Measurements from ENCODE around the gene FBXL22.

FBXL22 gene

DNA sequence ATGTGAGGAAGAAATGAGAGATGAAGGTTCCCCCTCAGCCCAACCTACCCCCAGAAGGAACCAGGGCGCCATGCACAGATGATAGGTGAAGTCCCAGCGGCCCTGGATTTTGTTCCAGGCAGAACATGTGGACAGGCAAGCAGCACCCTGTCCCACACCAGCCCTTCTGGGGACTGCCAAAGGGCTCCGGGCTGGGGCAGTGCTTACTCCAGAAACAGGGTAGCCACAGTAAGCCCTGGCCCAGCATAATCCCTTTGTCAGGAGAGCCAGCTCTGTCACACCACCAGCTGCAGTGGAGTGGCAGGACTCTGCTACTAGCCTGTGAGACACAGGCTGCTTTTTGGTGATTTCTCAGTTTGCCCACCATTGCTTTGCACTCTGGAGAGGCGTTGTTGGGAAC, 6.3 kb downstream of the FBXL22 start:
- peaks cover 44% of the 10 kb centered on the region for H3K4me1 ChIP-seq (ENCODE audit: low read length)
- no peaks in the 10 kb centered on the region for H3K27me3 ChIP-seq (ENCODE audit: low read depth, low read length)
- no peak for TF ChIP-seq EZH2phosphoT487 (IDR thresholded peaks at IDR 0.05; ENCODE audit: low read depth)
- H4K20me1 ChIP-seq (ENCODE audit: insufficient read depth, low read length) = no peaks in the 10 kb centered on the region
- H3K36me3 ChIP-seq (replicated peaks; ENCODE audit: low read depth, low read length) = peaks cover 9% of the 10 kb centered on the region
- peak overlapping the region; percentile 12; the same call in 1 of the 2 replicates for H3K4me2 ChIP-seq (ENCODE audit: low read length)
- H2AFZ ChIP-seq (ENCODE audit: low read depth, low read length) = no peak overlapping the region
- H3K9ac ChIP-seq (ENCODE audit: low read length) = no peak overlapping the region
- no peak overlapping the region for H3K4me3 ChIP-seq (ENCODE audit: low read length)
- 0 out of 2 replicates have a peak, but pooled peaks cover 4% of the 10 kb centered on the region for H3K79me2 ChIP-seq (ENCODE audit: low read length)
- no peak overlapping the region for H3K27ac ChIP-seq (ENCODE audit: low read length)
- H3K9me3 ChIP-seq (ENCODE audit: insufficient read depth, low read length) = no peaks in the 10 kb centered on the region

GRCh38 chr15:63604281-63604680, 7.1 kb downstream of the FBXL22 start:
- Histone ChIP-seq H3K27me3 (ENCODE audit: low read depth, low read length) (no peaks in the 10 kb centered on the region), H3K9ac (ENCODE audit: low read length) (no peak overlapping the region), H3K9me3 (ENCODE audit: insufficient read depth, low read length) (no peaks in the 10 kb centered on the region), H4K20me1 (ENCODE audit: insufficient read depth, low read length) (no peaks in the 10 kb centered on the region), H2AFZ (ENCODE audit: low read depth, low read length) (no peak overlapping the region), H3K4me1 (ENCODE audit: low read length) (peaks cover 38% of the 10 kb centered on the region), H3K36me3 (replicated peaks; ENCODE audit: low read depth, low read length) (peaks cover 17% of the 10 kb centered on the region), H3K27ac (ENCODE audit: low read length) (no peak overlapping the region), H3K4me2 (ENCODE audit: low read length) (no peak overlapping the region), H3K79me2 (ENCODE audit: low read length) (0 out of 2 replicates have a peak, but pooled peaks cover 4% of the 10 kb centered on the region), H3K4me3 (ENCODE audit: low read length) (no peak overlapping the region)
- TF ChIP-seq CTCF (IDR thresholded peaks at IDR 0.05; ENCODE audit: low read depth, low read length) (no peak), EZH2phosphoT487 (IDR thresholded peaks at IDR 0.05; ENCODE audit: low read depth) (no peak)

GRCh38 chr15:63605036-63605435, 7.8 kb downstream of the FBXL22 start:
- Histone ChIP-seq H4K20me1 (ENCODE audit: insufficient read depth, low read length) (no peaks in the 10 kb centered on the region), H3K27me3 (ENCODE audit: low read depth, low read length) (no peaks in the 10 kb centered on the region), H3K27ac (ENCODE audit: low read length) (no peak overlapping the region), H3K9me3 (ENCODE audit: insufficient read depth, low read length) (no peaks in the 10 kb centered on the region), H3K4me2 (ENCODE audit: low read length) (no peak overlapping the region), H3K9ac (ENCODE audit: low read length) (no peak overlapping the region), H2AFZ (ENCODE audit: low read depth, low read length) (no peak overlapping the region), H3K4me1 (ENCODE audit: low read length) (peaks cover 39% of the 10 kb centered on the region), H3K36me3 (replicated peaks; ENCODE audit: low read depth, low read length) (peaks cover 21% of the 10 kb centered on the region), H3K79me2 (ENCODE audit: low read length) (0 out of 2 replicates have a peak, but pooled peaks cover 3% of the 10 kb centered on the region), H3K4me3 (ENCODE audit: low read length) (no peak overlapping the region)
- TF ChIP-seq EZH2phosphoT487 (IDR thresholded peaks at IDR 0.05; ENCODE audit: low read depth) (no peak), CTCF (IDR thresholded peaks at IDR 0.05; ENCODE audit: low read depth, low read length) (no peak)

DNA sequence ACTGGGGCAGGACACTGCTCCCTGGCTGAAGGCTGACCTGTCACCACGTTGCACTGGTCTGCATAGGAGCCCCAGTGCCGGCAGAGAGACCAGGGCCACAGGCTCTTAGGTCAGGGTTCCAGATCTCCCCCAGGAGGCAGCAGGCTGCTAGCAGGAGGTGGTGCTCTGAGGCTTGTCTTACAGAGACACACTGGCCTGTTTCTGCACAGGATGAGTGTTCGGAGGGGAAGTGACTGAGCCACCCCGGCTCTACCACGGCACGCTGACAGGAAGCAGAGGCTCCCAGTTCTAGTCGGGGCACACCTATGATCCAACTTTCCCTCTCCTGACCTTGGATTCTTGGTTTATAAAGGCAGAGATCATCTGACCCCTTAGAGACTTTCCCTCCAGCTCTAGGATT, 8.6 kb downstream of the FBXL22 start:
- H3K9me3 ChIP-seq (ENCODE audit: insufficient read depth, low read length) = no peaks in the 10 kb centered on the region
- no peak overlapping the region for H3K4me3 ChIP-seq (ENCODE audit: low read length)
- H4K20me1 ChIP-seq (ENCODE audit: insufficient read depth, low read length) = no peaks in the 10 kb centered on the region
- no peak overlapping the region for H3K4me2 ChIP-seq (ENCODE audit: low read length)
- no peaks in the 10 kb centered on the region for H3K79me2 ChIP-seq (ENCODE audit: low read length)
- no peak overlapping the region for H2AFZ ChIP-seq (ENCODE audit: low read depth, low read length)
- H3K36me3 ChIP-seq (replicated peaks; ENCODE audit: low read depth, low read length) = peaks cover 21% of the 10 kb centered on the region
- H3K27ac ChIP-seq (ENCODE audit: low read length) = no peak overlapping the region
- peaks cover 47% of the 10 kb centered on the region for H3K4me1 ChIP-seq (ENCODE audit: low read length)
- TF ChIP-seq EZH2phosphoT487 (IDR thresholded peaks at IDR 0.05; ENCODE audit: low read depth) = no peak
- TF ChIP-seq CTCF (IDR thresholded peaks at IDR 0.05; ENCODE audit: low read depth, low read length) = no peak
- H3K27me3 ChIP-seq (ENCODE audit: low read depth, low read length) = no peaks in the 10 kb centered on the region
- H3K9ac ChIP-seq (ENCODE audit: low read length) = no peak overlapping the region; the same call in 1 of the 2 replicates
